Astrocyte (in vitro differentiated cells and primary cell): ENCODE data around the gene RECQL5. TPM values are rescaled to one million over a fixed set of nuclear protein-coding genes. Genes with fewer than 3 reads are reported as not detected.

Experiments used
- DNase-seq: peaks from one replicate; pipeline ENCODE4 v3.0.0-alpha.2; 2010; ENCODE audit warnings: low read depth
- FAIRE-seq: peaks from 2 replicates; lab custom pipeline; 2011; peaks lifted over from hg19 to GRCh38; lab: Jason Lieb, UNC
- H2AFZ ChIP-seq: 2 replicates; pipeline ENCODE4 v1.6.0; 2012; ENCODE audit warnings: low read depth, low read length, inconsistent platforms
- H3K27ac ChIP-seq: 2 replicates; pipeline ENCODE4 v1.5.1; 2011; ENCODE audit warnings: low read depth, low read length, inconsistent platforms
- H3K27me3 ChIP-seq: 2 replicates; pipeline ENCODE4 v1.6.0; 2011; ENCODE audit warnings: low read length, inconsistent platforms; ENCODE audit not compliant: insufficient read depth
- H3K36me3 ChIP-seq: 2 replicates; pipeline ENCODE4 v1.5.1; 2011; ENCODE audit warnings: low read length, inconsistent platforms; ENCODE audit not compliant: insufficient read depth
- H3K4me1 ChIP-seq: 2 replicates; pipeline ENCODE4 v1.5.1; 2011; ENCODE audit warnings: low read length, inconsistent platforms; ENCODE audit not compliant: insufficient read depth
- H3K4me2 ChIP-seq: 2 replicates; pipeline ENCODE4 v1.6.0; 2012; ENCODE audit warnings: low read length, inconsistent platforms
- H3K4me3 ChIP-seq: 2 replicates; pipeline ENCODE4 v1.5.1; 2011; ENCODE audit warnings: low read depth, mild to moderate bottlenecking, low read length, inconsistent platforms; ENCODE audit not compliant: insufficient read depth
- H3K79me2 ChIP-seq: 2 replicates; pipeline ENCODE4 v1.6.0; 2012; ENCODE audit warnings: mild to moderate bottlenecking, low read length, inconsistent platforms; ENCODE audit not compliant: insufficient read depth
- H3K9ac ChIP-seq: 2 replicates; pipeline ENCODE4 v1.6.0; 2012; ENCODE audit warnings: mild to moderate bottlenecking, low read length, inconsistent platforms
- H3K9me3 ChIP-seq: 2 replicates; pipeline ENCODE4 v1.5.1; 2012; ENCODE audit warnings: low read depth, mild to moderate bottlenecking, low read length, inconsistent platforms; ENCODE audit not compliant: insufficient read depth
- H4K20me1 ChIP-seq: 2 replicates; pipeline ENCODE4 v1.6.0; 2012; ENCODE audit warnings: low read length, inconsistent platforms; ENCODE audit not compliant: insufficient read depth
- H3K27ac Mint-ChIP-seq: one replicate; pipeline ENCODE4 v1.8.0; 2021; ENCODE audit warnings: mild to moderate bottlenecking, mixed read lengths; ENCODE audit not compliant: unreplicated experiment
- H3K27me3 Mint-ChIP-seq: one replicate; pipeline ENCODE4 v1.8.0; 2021; ENCODE audit warnings: low read depth, mixed read lengths; ENCODE audit not compliant: unreplicated experiment
- H3K36me3 Mint-ChIP-seq: one replicate; pipeline ENCODE4 v1.8.0; 2021; ENCODE audit warnings: low read depth, mixed read lengths; ENCODE audit not compliant: unreplicated experiment
- H3K4me1 Mint-ChIP-seq: one replicate; pipeline ENCODE4 v1.8.0; 2021; ENCODE audit warnings: low read depth, mixed read lengths; ENCODE audit not compliant: unreplicated experiment
- H3K4me3 Mint-ChIP-seq: one replicate; pipeline ENCODE4 v1.8.0; 2021; ENCODE audit warnings: mild to moderate bottlenecking, moderate library complexity, mixed read lengths; ENCODE audit not compliant: unreplicated experiment
- H3K9me3 Mint-ChIP-seq: one replicate; pipeline ENCODE4 v1.8.0; 2021; ENCODE audit warnings: mild to moderate bottlenecking, mixed read lengths; ENCODE audit not compliant: unreplicated experiment
- EZH2 ChIP-seq: IDR thresholded peaks from 2 replicates; pipeline ENCODE4 v1.6.1; 2012; ENCODE audit warnings: mild to moderate bottlenecking, low read length, inconsistent platforms; ENCODE audit not compliant: insufficient read depth
- total RNA-seq: library from RNA; stranded (reverse); gene quantifications from 2 replicates; pipeline ENCODE4 v1.2.1, GENCODE V29; 2021
- TF ChIP-seq, protein P1 (sequence below): IDR thresholded peaks from 2 replicates; pipeline ENCODE4 v1.5.1; 2011; ENCODE audit warnings: low read depth, mild to moderate bottlenecking, inconsistent platforms, low read length, moderate library complexity; ENCODE audit not compliant: insufficient read depth

RECQL5 gene
- total RNA-seq, 1 donor from 2014 or later: 25.9 TPM

DNA sequence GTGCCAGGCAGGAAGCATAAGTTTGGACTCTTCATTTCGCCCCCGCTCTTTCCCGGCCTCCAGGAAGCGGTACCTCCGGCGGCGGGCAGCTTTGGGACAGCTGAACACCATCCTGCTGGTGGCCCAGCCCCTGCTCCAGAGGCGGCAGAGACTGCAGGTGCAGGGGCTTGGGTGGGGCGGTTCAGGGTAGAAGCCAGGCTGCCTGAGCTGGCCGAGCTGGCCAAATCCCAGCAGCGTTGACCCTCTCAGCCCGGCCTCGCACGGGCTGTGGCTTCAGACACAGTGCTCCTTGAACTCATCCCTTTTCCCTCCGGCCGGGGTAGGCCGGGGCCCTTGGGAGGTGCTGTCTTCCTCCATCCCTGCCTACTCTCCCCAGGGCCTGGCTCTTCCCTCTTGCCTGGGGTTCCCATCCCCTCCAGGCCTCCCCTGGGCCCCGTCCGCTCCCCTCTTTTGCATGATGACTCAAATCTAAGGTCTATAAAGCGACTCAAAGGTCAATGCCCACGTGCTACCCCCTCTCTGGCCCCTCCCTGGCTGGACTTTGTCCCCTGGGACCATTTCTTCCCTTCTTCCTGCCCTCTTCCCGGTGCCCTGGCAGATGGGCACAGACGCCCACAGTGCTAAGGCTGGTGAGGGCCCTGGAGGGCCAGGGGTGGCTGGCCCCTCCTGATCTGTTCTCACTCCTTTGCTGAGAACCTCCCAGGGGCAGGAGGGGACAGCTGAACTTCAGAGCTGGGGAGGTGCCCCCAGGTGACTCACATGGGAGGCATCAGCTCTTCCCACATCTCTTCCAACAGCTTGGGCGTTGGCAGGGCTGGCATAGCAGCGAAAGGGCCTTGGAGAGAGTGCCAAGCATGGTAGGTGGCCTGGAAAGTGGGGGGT is 56.6 kb downstream of the RECQL5 start:
- no peak overlapping the region for H3K4me3 ChIP-seq
- Mint-ChIP-seq H3K4me3 (no peak overlapping the region), H3K36me3 (no peaks in the 10 kb centered on the region), H3K4me1 (no peaks in the 10 kb centered on the region), H3K9me3 (no peaks in the 10 kb centered on the region), H3K27ac (no peak overlapping the region), H3K27me3 (peaks cover 12% of the 10 kb centered on the region)
- no peaks in the 10 kb centered on the region for H3K4me1 ChIP-seq
- FAIRE-seq (no peak), DNase-seq (no peak)
- no peak for TF ChIP-seq EZH2
- TF ChIP-seq, protein P1, sequence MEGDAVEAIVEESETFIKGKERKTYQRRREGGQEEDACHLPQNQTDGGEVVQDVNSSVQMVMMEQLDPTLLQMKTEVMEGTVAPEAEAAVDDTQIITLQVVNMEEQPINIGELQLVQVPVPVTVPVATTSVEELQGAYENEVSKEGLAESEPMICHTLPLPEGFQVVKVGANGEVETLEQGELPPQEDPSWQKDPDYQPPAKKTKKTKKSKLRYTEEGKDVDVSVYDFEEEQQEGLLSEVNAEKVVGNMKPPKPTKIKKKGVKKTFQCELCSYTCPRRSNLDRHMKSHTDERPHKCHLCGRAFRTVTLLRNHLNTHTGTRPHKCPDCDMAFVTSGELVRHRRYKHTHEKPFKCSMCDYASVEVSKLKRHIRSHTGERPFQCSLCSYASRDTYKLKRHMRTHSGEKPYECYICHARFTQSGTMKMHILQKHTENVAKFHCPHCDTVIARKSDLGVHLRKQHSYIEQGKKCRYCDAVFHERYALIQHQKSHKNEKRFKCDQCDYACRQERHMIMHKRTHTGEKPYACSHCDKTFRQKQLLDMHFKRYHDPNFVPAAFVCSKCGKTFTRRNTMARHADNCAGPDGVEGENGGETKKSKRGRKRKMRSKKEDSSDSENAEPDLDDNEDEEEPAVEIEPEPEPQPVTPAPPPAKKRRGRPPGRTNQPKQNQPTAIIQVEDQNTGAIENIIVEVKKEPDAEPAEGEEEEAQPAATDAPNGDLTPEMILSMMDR: no peak
- H3K4me2 ChIP-seq: no peak overlapping the region
- H3K27ac ChIP-seq: no peak overlapping the region
- H3K27me3 ChIP-seq: peaks cover 2% of the 10 kb centered on the region
- no peaks in the 10 kb centered on the region for H3K79me2 ChIP-seq
- no peak overlapping the region for H3K9ac ChIP-seq
- H3K9me3 ChIP-seq: no peaks in the 10 kb centered on the region
- no peaks in the 10 kb centered on the region for H4K20me1 ChIP-seq
- H2AFZ ChIP-seq: no peak overlapping the region
- no peaks in the 10 kb centered on the region for H3K36me3 ChIP-seq

DNA sequence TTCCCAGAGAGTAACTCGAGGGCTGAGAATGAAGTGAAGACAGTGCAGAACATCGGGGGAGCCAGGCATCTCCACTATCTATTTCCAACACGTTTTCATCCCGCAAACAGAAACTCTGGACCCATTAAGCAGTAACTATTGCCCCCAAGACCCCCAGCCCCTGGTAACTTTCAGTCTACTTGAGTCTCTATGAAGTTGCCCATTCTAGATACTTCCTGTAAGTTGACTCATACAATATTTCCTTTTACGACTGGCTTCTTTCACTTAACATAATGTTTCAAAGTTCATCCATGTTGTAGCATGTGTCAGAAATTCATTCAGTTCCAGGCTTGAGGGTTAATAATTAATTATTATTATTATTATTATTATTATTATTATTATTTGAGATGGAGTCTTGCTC is 59.9 kb downstream of the RECQL5 start:
- Mint-ChIP-seq H3K4me1 (no peaks in the 10 kb centered on the region), H3K4me3 (no peak overlapping the region), H3K36me3 (no peaks in the 10 kb centered on the region), H3K27ac (no peak overlapping the region), H3K27me3 (peaks cover 13% of the 10 kb centered on the region), H3K9me3 (no peaks in the 10 kb centered on the region)
- no peak overlapping the region for H3K4me2 ChIP-seq
- H3K27ac ChIP-seq: no peak overlapping the region
- peaks cover 4% of the 10 kb centered on the region for H3K27me3 ChIP-seq
- H3K36me3 ChIP-seq: no peaks in the 10 kb centered on the region
- no peaks in the 10 kb centered on the region for H4K20me1 ChIP-seq
- no peaks in the 10 kb centered on the region for H3K9me3 ChIP-seq
- no peak for DNase-seq
- H3K79me2 ChIP-seq: no peaks in the 10 kb centered on the region
- TF ChIP-seq, protein P1: no peak
- TF ChIP-seq EZH2: no peak
- H2AFZ ChIP-seq: no peak overlapping the region
- no peak for FAIRE-seq
- H3K9ac ChIP-seq: no peak overlapping the region
- H3K4me1 ChIP-seq: no peaks in the 10 kb centered on the region
- no peak overlapping the region for H3K4me3 ChIP-seq

DNA sequence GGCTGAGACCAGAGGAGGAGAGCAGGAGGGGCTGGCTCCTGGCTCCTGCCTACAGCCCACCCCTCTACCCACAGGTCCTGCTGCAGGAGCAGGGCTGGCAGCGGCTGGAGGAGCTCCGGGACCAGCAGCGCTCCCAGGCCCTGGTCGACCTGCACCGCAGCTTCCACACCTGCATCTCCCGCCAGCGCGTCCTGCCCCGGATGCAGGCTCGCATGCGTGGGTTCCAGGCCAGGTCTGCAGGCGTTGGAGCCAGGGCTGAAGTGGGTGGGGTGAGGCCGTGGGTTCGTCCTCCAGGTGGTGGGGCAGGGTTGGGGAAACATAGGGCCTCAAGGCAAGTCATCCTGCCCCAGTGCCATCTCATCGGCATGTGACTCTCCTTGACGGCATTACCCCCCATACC is 61.2 kb downstream of the RECQL5 start:
- Mint-ChIP-seq H3K36me3 (no peaks in the 10 kb centered on the region), H3K9me3 (no peaks in the 10 kb centered on the region), H3K4me3 (no peak overlapping the region), H3K4me1 (no peaks in the 10 kb centered on the region), H3K27me3 (peaks cover 8% of the 10 kb centered on the region), H3K27ac (no peak overlapping the region)
- Histone ChIP-seq H4K20me1 (no peaks in the 10 kb centered on the region), H3K79me2 (no peaks in the 10 kb centered on the region), H3K36me3 (no peaks in the 10 kb centered on the region), H2AFZ (no peak overlapping the region), H3K9me3 (no peaks in the 10 kb centered on the region), H3K9ac (no peak overlapping the region), H3K4me1 (no peaks in the 10 kb centered on the region), H3K4me2 (no peak overlapping the region), H3K4me3 (no peak overlapping the region), H3K27ac (no peak overlapping the region), H3K27me3 (peaks cover 4% of the 10 kb centered on the region)
- FAIRE-seq (no peak), DNase-seq (no peak)
- TF ChIP-seq, protein P1: no peak
